Measurements from ENCODE around the gene A3GALT2.

The A3GALT2 gene

GRCh38 chr1:33275706-33276572 lies 45.0 kb downstream of the A3GALT2 start:
- no peak for TF ChIP-seq FOXM1 (IDR thresholded peaks at IDR 0.05; ENCODE audit: borderline replicate concordance)
- no peak for TF ChIP-seq LEF1 (IDR thresholded peaks at IDR 0.05; ENCODE audit: borderline replicate concordance)
- TF ChIP-seq ZNF384 (IDR thresholded peaks at IDR 0.05) = no peak
- TF ChIP-seq, protein P1, sequence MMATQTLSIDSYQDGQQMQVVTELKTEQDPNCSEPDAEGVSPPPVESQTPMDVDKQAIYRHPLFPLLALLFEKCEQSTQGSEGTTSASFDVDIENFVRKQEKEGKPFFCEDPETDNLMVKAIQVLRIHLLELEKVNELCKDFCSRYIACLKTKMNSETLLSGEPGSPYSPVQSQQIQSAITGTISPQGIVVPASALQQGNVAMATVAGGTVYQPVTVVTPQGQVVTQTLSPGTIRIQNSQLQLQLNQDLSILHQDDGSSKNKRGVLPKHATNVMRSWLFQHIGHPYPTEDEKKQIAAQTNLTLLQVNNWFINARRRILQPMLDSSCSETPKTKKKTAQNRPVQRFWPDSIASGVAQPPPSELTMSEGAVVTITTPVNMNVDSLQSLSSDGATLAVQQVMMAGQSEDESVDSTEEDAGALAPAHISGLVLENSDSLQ (IDR thresholded peaks at IDR 0.05) = no peak
- no peak for TF ChIP-seq FOXA1 (IDR thresholded peaks at IDR 0.05)
- TF ChIP-seq CTBP1 (IDR thresholded peaks at IDR 0.05; ENCODE audit: borderline replicate concordance) = no peak
- TF ChIP-seq BHLHE40 (IDR thresholded peaks at IDR 0.05; ENCODE audit: borderline replicate concordance) = no peak
- no peak for TF ChIP-seq NFRKB (IDR thresholded peaks at IDR 0.05)
- TF ChIP-seq SUZ12 (IDR thresholded peaks at IDR 0.05) = no peak
- TF ChIP-seq ARNT (IDR thresholded peaks at IDR 0.05) = no peak
- TF ChIP-seq L3MBTL2 (conservative IDR thresholded peaks at IDR 0.05) = no peak
- no peak for TF ChIP-seq TARDBP (IDR thresholded peaks at IDR 0.05)
- no peak for TF ChIP-seq SP1 (IDR thresholded peaks at IDR 0.05)
- TF ChIP-seq FOXK2 (IDR thresholded peaks at IDR 0.05) = no peak
- TF ChIP-seq HDGF (IDR thresholded peaks at IDR 0.05; ENCODE audit: borderline replicate concordance) = no peak
- no peak for TF ChIP-seq ELF4 (IDR thresholded peaks at IDR 0.05)
- no peak for DNase-seq (ENCODE audit: extremely low spot score)
- POLR2A ChIA-PET = no interaction called here
- CTCF ChIA-PET = no interaction called here

DNA sequence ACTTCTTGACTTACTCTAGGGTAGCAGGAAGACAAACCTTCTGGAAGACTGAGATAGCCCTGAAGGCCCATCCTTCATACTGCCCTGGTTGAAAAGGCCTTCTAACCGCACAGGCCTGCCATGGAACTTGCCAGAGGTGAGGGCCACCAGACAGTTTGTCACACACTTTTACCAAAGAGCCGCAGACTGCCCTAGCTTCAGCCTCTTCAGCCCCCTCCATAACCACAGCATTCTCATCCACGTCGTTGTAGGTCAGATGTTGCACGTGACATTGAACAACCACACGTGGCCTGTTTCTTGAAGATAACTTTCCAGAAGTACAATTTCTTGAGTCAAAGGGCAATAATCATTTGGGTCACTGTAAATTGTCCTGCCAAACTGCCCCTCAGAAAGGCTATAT lies 45.7 kb downstream of the A3GALT2 start:
- POLR2A ChIA-PET = interaction anchor here (1.7 kb wide), 1 partner anchor 148 kb away, joined by 4 read pairs; no protein-coding TSS in a partner anchor
- TF ChIP-seq ARNT (IDR thresholded peaks at IDR 0.05) = 0 out of 2 replicates have a peak, but pooled peaks have one; percentile 2
- TF ChIP-seq ZNF384 (IDR thresholded peaks at IDR 0.05) = no peak

DNA sequence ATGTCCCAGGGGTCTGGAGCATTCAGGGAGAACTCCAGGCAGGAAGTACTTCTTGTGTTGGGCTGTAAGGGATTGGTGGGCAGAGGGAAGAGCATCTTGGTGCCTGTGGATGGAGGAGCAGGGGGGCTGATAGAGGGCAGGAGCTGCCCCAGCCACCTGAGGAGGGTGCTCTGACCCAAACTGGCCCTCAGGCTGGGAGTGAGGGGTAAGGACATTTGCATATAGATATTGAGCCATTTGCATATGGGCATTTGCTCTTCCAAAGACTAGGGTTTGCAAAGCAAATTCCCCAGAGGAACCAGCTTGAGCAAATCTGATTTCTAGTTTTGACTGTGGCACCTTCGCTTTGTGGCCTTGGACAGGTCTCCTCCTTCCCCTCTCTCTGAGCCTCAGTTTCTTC lies 46.5 kb downstream of the A3GALT2 start:
- TF ChIP-seq L3MBTL2 (conservative IDR thresholded peaks at IDR 0.05) (no peak), SUZ12 (IDR thresholded peaks at IDR 0.05) (no peak), LEF1 (IDR thresholded peaks at IDR 0.05; ENCODE audit: borderline replicate concordance) (no peak), SP1 (IDR thresholded peaks at IDR 0.05) (no peak), ELF4 (IDR thresholded peaks at IDR 0.05) (no peak), ARNT (IDR thresholded peaks at IDR 0.05) (no peak), TARDBP (IDR thresholded peaks at IDR 0.05) (no peak)
- TF ChIP-seq, protein P1 (IDR thresholded peaks at IDR 0.05) = no peak
- POLR2A ChIA-PET = interaction anchor here (1.7 kb wide), 1 partner anchor 147 kb away, joined by 4 read pairs; no protein-coding TSS in a partner anchor

More for the DNA sequence above, 45.7 kb downstream of the A3GALT2 start:
- no peak for DNase-seq (ENCODE audit: extremely low spot score)
- CTCF ChIA-PET = no interaction called here

GRCh38 chr1:33273961-33274371 lies 46.9 kb downstream of the A3GALT2 start:
- ChIA-PET POLR2A (interaction anchor here (0.9 to 1.7 kb wide), 2 partner anchors 76 to 147 kb away, joined by 3 to 4 read pairs; no protein-coding TSS in a partner anchor), CTCF (interaction anchor here (1.0 kb wide), 1 partner anchor 21 kb away, joined by 3 read pairs; no protein-coding TSS in a partner anchor)
- no peak for TF ChIP-seq ZNF384 (IDR thresholded peaks at IDR 0.05)
- TF ChIP-seq ELF4 (IDR thresholded peaks at IDR 0.05) = no peak
- no peak for TF ChIP-seq ARNT (IDR thresholded peaks at IDR 0.05)
- no peak for TF ChIP-seq LEF1 (IDR thresholded peaks at IDR 0.05; ENCODE audit: borderline replicate concordance)
- no peak for TF ChIP-seq NFRKB (IDR thresholded peaks at IDR 0.05)
- TF ChIP-seq HDGF (IDR thresholded peaks at IDR 0.05; ENCODE audit: borderline replicate concordance) = no peak
- TF ChIP-seq, protein P1 (IDR thresholded peaks at IDR 0.05) = no peak
- TF ChIP-seq SUZ12 (IDR thresholded peaks at IDR 0.05) = no peak
- no peak for TF ChIP-seq BHLHE40 (IDR thresholded peaks at IDR 0.05; ENCODE audit: borderline replicate concordance)
- TF ChIP-seq FOXK2 (IDR thresholded peaks at IDR 0.05) = no peak
- TF ChIP-seq CTBP1 (IDR thresholded peaks at IDR 0.05; ENCODE audit: borderline replicate concordance) = no peak
- TF ChIP-seq TARDBP (IDR thresholded peaks at IDR 0.05) = no peak
- no peak for TF ChIP-seq SP1 (IDR thresholded peaks at IDR 0.05)
- no peak for TF ChIP-seq L3MBTL2 (conservative IDR thresholded peaks at IDR 0.05)
- no peak for TF ChIP-seq FOXM1 (IDR thresholded peaks at IDR 0.05; ENCODE audit: borderline replicate concordance)
- TF ChIP-seq FOXA1 (IDR thresholded peaks at IDR 0.05) = no peak
- no peak for DNase-seq (ENCODE audit: extremely low spot score)

More for the DNA sequence above, 46.5 kb downstream of the A3GALT2 start:
- DNase-seq (ENCODE audit: extremely low spot score) = no peak
- CTCF ChIA-PET = no interaction called here

- no peak for TF ChIP-seq NFRKB (IDR thresholded peaks at IDR 0.05)
- CTCF ChIA-PET = interaction anchor here (1.0 kb wide), 1 partner anchor 22 kb away, joined by 3 read pairs; no protein-coding TSS in a partner anchor
- POLR2A ChIA-PET = interaction anchor here (0.9 to 1.7 kb wide), 2 partner anchors 76 to 146 kb away, joined by 3 to 4 read pairs; no protein-coding TSS in a partner anchor
- DNase-seq (ENCODE audit: extremely low spot score) = no peak
These were observed 47.5 kb downstream of the A3GALT2 start for GRCh38 chr1:33273406-33273805.

DNA sequence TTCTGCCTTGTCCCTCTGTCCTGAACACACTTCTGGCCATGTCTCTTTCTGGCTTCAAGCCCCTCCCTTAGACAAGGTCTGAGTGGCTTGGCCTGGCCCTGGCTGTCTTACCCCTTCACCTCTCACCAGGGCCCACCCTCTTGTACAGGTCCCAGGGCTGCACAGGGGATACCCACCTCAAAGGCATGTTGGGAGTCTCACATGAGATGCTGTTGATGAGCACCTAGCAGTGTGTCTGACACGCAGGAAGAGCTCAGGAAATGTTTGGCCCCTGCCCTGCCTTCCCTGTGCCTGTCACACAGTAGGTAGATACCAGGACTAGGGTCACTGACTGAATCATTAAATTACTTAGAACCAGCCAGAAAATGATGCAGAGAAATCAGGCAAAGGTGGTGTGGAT lies 48.0 kb downstream of the A3GALT2 start:
- ChIA-PET POLR2A (no interaction called here), CTCF (interaction anchor here (1.0 to 1.5 kb wide), 2 partner anchors 22 kb away, joined by 3 read pairs; no protein-coding TSS in a partner anchor)
- TF ChIP-seq FOXK2 (IDR thresholded peaks at IDR 0.05) (no peak), BHLHE40 (IDR thresholded peaks at IDR 0.05; ENCODE audit: borderline replicate concordance) (no peak), CTBP1 (IDR thresholded peaks at IDR 0.05; ENCODE audit: borderline replicate concordance) (no peak), NFRKB (IDR thresholded peaks at IDR 0.05) (no peak), ELF4 (IDR thresholded peaks at IDR 0.05) (no peak), LEF1 (IDR thresholded peaks at IDR 0.05; ENCODE audit: borderline replicate concordance) (no peak), ZNF384 (IDR thresholded peaks at IDR 0.05) (no peak), FOXA1 (IDR thresholded peaks at IDR 0.05) (no peak), ARNT (IDR thresholded peaks at IDR 0.05) (no peak), HDGF (IDR thresholded peaks at IDR 0.05; ENCODE audit: borderline replicate concordance) (no peak), SUZ12 (IDR thresholded peaks at IDR 0.05) (no peak), TARDBP (IDR thresholded peaks at IDR 0.05) (no peak), L3MBTL2 (conservative IDR thresholded peaks at IDR 0.05) (no peak), FOXM1 (IDR thresholded peaks at IDR 0.05; ENCODE audit: borderline replicate concordance) (no peak), SP1 (IDR thresholded peaks at IDR 0.05) (no peak)
- TF ChIP-seq, protein P1 (IDR thresholded peaks at IDR 0.05) = no peak
- DNase-seq (ENCODE audit: extremely low spot score) = no peak

All from HEK293T (cell line).